ENCODE measurements around the gene WFDC8. TPM values are rescaled to one million over a fixed set of nuclear protein-coding genes. Genes with fewer than 3 reads are reported as not detected.
"Not testable (repeated sequence)": the region's sequence is repeated elsewhere in the genome, so short reads cannot be mapped to it uniquely, and the experiment has no call there.

Gene WFDC8
- polyA plus RNA-seq, 4 donors: not detected

GRCh38 chr20:45592574-45593189, 13.6 kb upstream of the WFDC8 start:
- WGBS, 3 donors: 39 to 55% (median 49%) methylated on average over 5 of the region's 5 CpGs
- Histone ChIP-seq H3K27me3 (ENCODE audit: control insufficient read depth in 3 of 3, insufficient read depth in 3 of 3, low read length in 3 of 3) (no peaks in the 10 kb centered on the region), H3K36me3 (ENCODE audit: control insufficient read depth in 3 of 3, insufficient read depth in 2 of 3, low read depth in 1 of 3, low read length in 3 of 3) (no peaks in the 10 kb centered on the region), H3K4me1 (ENCODE audit: control insufficient read depth in 3 of 3, insufficient read depth in 2 of 3, low read depth in 1 of 3, low read length in 2 of 3) (no peaks in the 10 kb centered on the region), H3K4me3 (ENCODE audit: low read depth in 1 of 3, low read length in 3 of 3) (no peak overlapping the region), H3K9me3 (ENCODE audit: control insufficient read depth in 2 of 2, insufficient read depth in 1 of 2, low read depth in 1 of 2, low read length in 1 of 2) (no peaks in the 10 kb centered on the region), H3K27ac (ENCODE audit: low read depth in 1 of 3, low read length in 2 of 3) (no peak overlapping the region)
- DNase-seq (peak; percentile 46 to 55), FAIRE-seq (no peak)

- Histone ChIP-seq H3K36me3 (ENCODE audit: control insufficient read depth in 3 of 3, insufficient read depth in 2 of 3, low read depth in 1 of 3, low read length in 3 of 3) (no peaks in the 10 kb centered on the region), H3K4me3 (ENCODE audit: low read depth in 1 of 3, low read length in 3 of 3) (no peak overlapping the region), H3K27me3 (ENCODE audit: control insufficient read depth in 3 of 3, insufficient read depth in 3 of 3, low read length in 3 of 3) (no peaks in the 10 kb centered on the region), H3K9me3 (ENCODE audit: control insufficient read depth in 2 of 2, insufficient read depth in 1 of 2, low read depth in 1 of 2, low read length in 1 of 2) (no peaks in the 10 kb centered on the region), H3K27ac (ENCODE audit: low read depth in 1 of 3, low read length in 2 of 3) (no peak overlapping the region), H3K4me1 (ENCODE audit: control insufficient read depth in 3 of 3, insufficient read depth in 2 of 3, low read depth in 1 of 3, low read length in 2 of 3) (no peaks in the 10 kb centered on the region)
- 14 to 38% (median 33%) methylated on average over 1 of the region's 1 CpG for WGBS, 3 donors
- no peak for FAIRE-seq
- DNase-seq: no peak
Measured at GRCh38 chr20:45589725-45590124, 10.6 kb upstream of the WFDC8 start.

DNA sequence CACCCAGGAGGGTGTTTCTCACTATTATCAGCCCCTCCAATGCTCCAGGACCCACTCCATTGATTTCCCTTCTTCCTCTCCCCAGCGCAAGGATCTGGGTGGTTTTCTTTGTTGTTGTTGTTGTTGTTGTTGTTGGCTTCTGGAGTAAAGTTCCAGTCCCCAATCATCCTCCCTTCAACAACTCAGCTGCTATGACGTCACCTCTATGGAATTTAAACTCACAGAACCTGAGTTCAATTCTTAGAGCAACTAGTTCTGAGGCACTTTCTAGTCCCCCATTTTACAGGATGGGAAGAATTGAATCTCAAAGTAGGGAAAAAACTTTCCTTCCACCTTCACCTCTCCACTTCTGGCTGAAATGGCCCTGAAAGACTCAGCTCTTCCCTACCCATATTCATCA, 9.7 kb upstream of the WFDC8 start:
- no peaks in the 10 kb centered on the region for H3K9me3 ChIP-seq (ENCODE audit: control insufficient read depth in 2 of 2, insufficient read depth in 1 of 2, low read depth in 1 of 2, low read length in 1 of 2)
- FAIRE-seq: no peak
- 63 to 80% (median 72%) methylated on average over 2 of the region's 2 CpGs for WGBS, 3 donors
- no peak overlapping the region for H3K4me3 ChIP-seq (ENCODE audit: low read depth in 1 of 3, low read length in 3 of 3)
- DNase-seq: no peak
- no peaks in the 10 kb centered on the region for H3K27me3 ChIP-seq (ENCODE audit: control insufficient read depth in 3 of 3, insufficient read depth in 3 of 3, low read length in 3 of 3)
- H3K36me3 ChIP-seq (ENCODE audit: control insufficient read depth in 3 of 3, insufficient read depth in 2 of 3, low read depth in 1 of 3, low read length in 3 of 3): no peaks in the 10 kb centered on the region
- no peaks in the 10 kb centered on the region for H3K4me1 ChIP-seq (ENCODE audit: control insufficient read depth in 3 of 3, insufficient read depth in 2 of 3, low read depth in 1 of 3, low read length in 2 of 3)
- no peak overlapping the region for H3K27ac ChIP-seq (ENCODE audit: low read depth in 1 of 3, low read length in 2 of 3)

DNA sequence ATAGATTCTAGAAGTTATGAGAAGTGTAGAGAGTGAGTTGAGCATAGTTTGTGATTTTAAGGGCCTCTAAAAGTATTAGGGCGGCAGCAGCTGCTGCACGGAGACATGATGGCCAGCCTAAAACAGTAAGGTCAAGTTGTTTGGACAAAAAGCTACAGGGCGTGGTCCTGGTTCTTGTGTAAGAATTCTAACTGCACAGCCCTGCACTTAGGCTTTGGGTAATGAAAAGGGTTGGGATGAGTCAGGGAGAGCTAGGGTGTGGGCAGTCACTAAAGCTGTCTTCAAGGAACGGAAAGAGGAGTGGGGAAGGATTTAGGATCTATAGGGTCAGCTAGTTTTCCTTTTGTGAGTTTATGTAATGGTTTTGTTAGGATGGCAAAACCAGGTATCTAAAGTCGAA, 6.9 kb upstream of the WFDC8 start:
- not testable (repeated sequence) for H3K4me3 ChIP-seq (ENCODE audit: low read depth in 1 of 3, low read length in 3 of 3); H3K4me1 ChIP-seq (ENCODE audit: control insufficient read depth in 3 of 3, insufficient read depth in 2 of 3, low read depth in 1 of 3, low read length in 2 of 3); H3K36me3 ChIP-seq (ENCODE audit: control insufficient read depth in 3 of 3, insufficient read depth in 2 of 3, low read depth in 1 of 3, low read length in 3 of 3); H3K9me3 ChIP-seq (ENCODE audit: control insufficient read depth in 2 of 2, insufficient read depth in 1 of 2, low read depth in 1 of 2, low read length in 1 of 2); H3K27ac ChIP-seq (ENCODE audit: low read depth in 1 of 3, low read length in 2 of 3); DNase-seq; FAIRE-seq; H3K27me3 ChIP-seq (ENCODE audit: control insufficient read depth in 3 of 3, insufficient read depth in 3 of 3, low read length in 3 of 3)
- 78 to 92% (median 84%) methylated on average over 5 of the region's 5 CpGs for WGBS, 3 donors

DNA sequence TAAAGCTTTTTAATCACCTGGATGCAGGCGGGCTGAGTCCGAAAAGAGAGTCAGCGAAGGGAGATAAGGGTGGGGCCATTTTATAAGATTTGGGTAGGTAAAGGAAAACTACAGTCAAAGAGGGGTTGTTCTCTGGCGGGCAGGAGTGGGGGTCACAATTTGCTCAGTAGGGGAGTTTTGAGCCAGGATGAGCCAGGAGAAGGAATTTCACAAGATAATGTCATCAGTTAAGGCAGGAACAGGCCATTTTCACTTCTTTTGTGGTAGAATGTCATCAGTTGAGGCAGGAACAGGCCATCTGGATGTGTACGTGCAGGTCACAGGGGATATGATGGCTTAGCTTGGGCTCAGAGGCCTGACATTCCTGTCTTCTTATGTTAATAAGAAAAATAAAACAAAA, 5.2 kb upstream of the WFDC8 start:
- not testable (repeated sequence) for FAIRE-seq; H3K27ac ChIP-seq (ENCODE audit: low read depth in 1 of 3, low read length in 2 of 3)
- 91 to 92% (median 91%) methylated on average over 5 of the region's 5 CpGs for WGBS, 3 donors

DNA sequence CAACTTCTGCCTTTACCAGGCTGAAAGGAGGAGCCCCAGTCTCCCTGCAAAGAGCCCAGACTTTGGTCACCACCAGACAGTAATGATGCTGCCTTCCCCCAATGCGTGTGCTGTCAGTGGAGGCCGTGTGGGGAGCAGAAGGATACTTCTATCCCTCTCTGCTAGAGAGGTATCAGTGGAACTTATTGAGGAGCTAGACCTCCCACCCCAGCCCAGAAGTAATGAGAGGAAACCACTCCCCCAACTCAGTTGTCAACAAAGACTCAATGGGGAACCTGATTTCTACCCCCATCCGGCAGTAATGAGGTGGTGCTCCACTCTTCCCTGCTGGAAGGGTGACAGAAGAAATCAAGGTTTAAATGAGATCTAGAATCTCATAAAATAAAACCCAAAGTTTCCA, 4.4 kb upstream of the WFDC8 start:
- H3K27me3 ChIP-seq (ENCODE audit: control insufficient read depth in 3 of 3, insufficient read depth in 3 of 3, low read length in 3 of 3): peaks cover 0 to 5% (median 0%) of the 10 kb centered on the region in 3 donors
- H3K36me3 ChIP-seq (ENCODE audit: control insufficient read depth in 3 of 3, insufficient read depth in 2 of 3, low read depth in 1 of 3, low read length in 3 of 3): no peaks in the 10 kb centered on the region
- H3K4me3 ChIP-seq (ENCODE audit: low read depth in 1 of 3, low read length in 3 of 3): no peak overlapping the region
- DNase-seq: no peak
- H3K9me3 ChIP-seq (ENCODE audit: control insufficient read depth in 2 of 2, insufficient read depth in 1 of 2, low read depth in 1 of 2, low read length in 1 of 2): no peaks in the 10 kb centered on the region
- 80 to 88% (median 88%) methylated on average over 3 of the region's 3 CpGs for WGBS, 3 donors
- FAIRE-seq: no peak
- no peak overlapping the region for H3K27ac ChIP-seq (ENCODE audit: low read depth in 1 of 3, low read length in 2 of 3)
- no peaks in the 10 kb centered on the region for H3K4me1 ChIP-seq (ENCODE audit: control insufficient read depth in 3 of 3, insufficient read depth in 2 of 3, low read depth in 1 of 3, low read length in 2 of 3)

More for the DNA sequence above, 5.2 kb upstream of the WFDC8 start:
- H3K9me3 ChIP-seq (ENCODE audit: control insufficient read depth in 2 of 2, insufficient read depth in 1 of 2, low read depth in 1 of 2, low read length in 1 of 2); DNase-seq; H3K4me1 ChIP-seq (ENCODE audit: control insufficient read depth in 3 of 3, insufficient read depth in 2 of 3, low read depth in 1 of 3, low read length in 2 of 3); H3K27me3 ChIP-seq (ENCODE audit: control insufficient read depth in 3 of 3, insufficient read depth in 3 of 3, low read length in 3 of 3); H3K36me3 ChIP-seq (ENCODE audit: control insufficient read depth in 3 of 3, insufficient read depth in 2 of 3, low read depth in 1 of 3, low read length in 3 of 3); H3K4me3 ChIP-seq (ENCODE audit: low read depth in 1 of 3, low read length in 3 of 3): not testable (repeated sequence)

GRCh38 chr20:45581702-45582101, 2.6 kb upstream of the WFDC8 start:
- Histone ChIP-seq H3K9me3 (ENCODE audit: control insufficient read depth in 2 of 2, insufficient read depth in 1 of 2, low read depth in 1 of 2, low read length in 1 of 2) (no peaks in the 10 kb centered on the region), H3K4me3 (ENCODE audit: low read depth in 1 of 3, low read length in 3 of 3) (no peak overlapping the region), H3K4me1 (ENCODE audit: control insufficient read depth in 3 of 3, insufficient read depth in 2 of 3, low read depth in 1 of 3, low read length in 2 of 3) (no peaks in the 10 kb centered on the region), H3K27me3 (ENCODE audit: control insufficient read depth in 3 of 3, insufficient read depth in 3 of 3, low read length in 3 of 3) (peaks cover 0 to 5% (median 0%) of the 10 kb centered on the region in 3 donors), H3K27ac (ENCODE audit: low read depth in 1 of 3, low read length in 2 of 3) (no peak overlapping the region), H3K36me3 (ENCODE audit: control insufficient read depth in 3 of 3, insufficient read depth in 2 of 3, low read depth in 1 of 3, low read length in 3 of 3) (no peaks in the 10 kb centered on the region)
- DNase-seq (no peak), FAIRE-seq (no peak)

GRCh38 chr20:45578231-45578630, 853 bp downstream of the WFDC8 start:
- DNase-seq (peak; percentile 3 to 4), FAIRE-seq (no peak)
- Histone ChIP-seq H3K4me3 (ENCODE audit: low read depth in 1 of 3, low read length in 3 of 3) (no peak overlapping the region), H3K36me3 (ENCODE audit: control insufficient read depth in 3 of 3, insufficient read depth in 2 of 3, low read depth in 1 of 3, low read length in 3 of 3) (no peaks in the 10 kb centered on the region), H3K27me3 (ENCODE audit: control insufficient read depth in 3 of 3, insufficient read depth in 3 of 3, low read length in 3 of 3) (peaks cover 0 to 3% (median 0%) of the 10 kb centered on the region in 3 donors), H3K27ac (ENCODE audit: low read depth in 1 of 3, low read length in 2 of 3) (no peak overlapping the region), H3K9me3 (ENCODE audit: control insufficient read depth in 2 of 2, insufficient read depth in 1 of 2, low read depth in 1 of 2, low read length in 1 of 2) (no peaks in the 10 kb centered on the region), H3K4me1 (ENCODE audit: control insufficient read depth in 3 of 3, insufficient read depth in 2 of 3, low read depth in 1 of 3, low read length in 2 of 3) (no peaks in the 10 kb centered on the region)
- WGBS, 3 donors: 18 to 58% (median 23%) methylated on average over 1 of the region's 1 CpG

DNA sequence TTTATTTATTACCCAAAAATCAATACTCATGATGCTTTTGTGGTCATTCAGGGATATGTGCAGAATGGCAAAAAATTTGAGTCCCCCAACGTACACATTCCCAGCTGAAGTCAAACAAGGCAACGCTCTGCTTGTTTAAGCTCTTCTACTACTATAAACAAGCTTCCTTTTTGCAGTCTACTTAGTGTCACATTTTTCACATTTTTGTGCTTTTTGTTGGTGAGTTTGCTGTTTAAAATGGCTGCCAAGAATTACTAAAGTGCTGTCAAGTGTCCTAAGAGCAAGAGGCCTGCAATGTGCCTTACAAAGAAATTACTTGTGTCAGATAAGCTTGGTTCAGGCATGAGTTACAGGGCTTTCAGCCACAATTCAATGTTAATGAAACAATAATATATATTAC, 2.1 kb downstream of the WFDC8 start:
- Histone ChIP-seq H3K9me3 (ENCODE audit: control insufficient read depth in 2 of 2, insufficient read depth in 1 of 2, low read depth in 1 of 2, low read length in 1 of 2) (no peaks in the 10 kb centered on the region), H3K4me3 (ENCODE audit: low read depth in 1 of 3, low read length in 3 of 3) (no peak overlapping the region), H3K27ac (ENCODE audit: low read depth in 1 of 3, low read length in 2 of 3) (no peak overlapping the region), H3K4me1 (ENCODE audit: control insufficient read depth in 3 of 3, insufficient read depth in 2 of 3, low read depth in 1 of 3, low read length in 2 of 3) (no peaks in the 10 kb centered on the region), H3K27me3 (ENCODE audit: control insufficient read depth in 3 of 3, insufficient read depth in 3 of 3, low read length in 3 of 3) (no peaks in the 10 kb centered on the region), H3K36me3 (ENCODE audit: control insufficient read depth in 3 of 3, insufficient read depth in 2 of 3, low read depth in 1 of 3, low read length in 3 of 3) (no peaks in the 10 kb centered on the region)
- DNase-seq: peak in 1 of 2 donors; percentile 3
- no peak for FAIRE-seq
- 50 to 87% (median 64%) methylated on average over 2 of the region's 2 CpGs for WGBS, 3 donors

Measured in small intestine (tissue), 7 donors.